Femur (tissue), 1 donor: ENCODE measurements around the gene WDR89.
"Not testable (repeated sequence)": the region's sequence is repeated elsewhere in the genome, so short reads cannot be mapped to it uniquely, and the experiment has no call there.

ENCODE experiments used
- DNase-seq: peaks from one replicate; pipeline ENCODE4 v3.0.0-alpha.2; 2017

The WDR89 gene, protein sequence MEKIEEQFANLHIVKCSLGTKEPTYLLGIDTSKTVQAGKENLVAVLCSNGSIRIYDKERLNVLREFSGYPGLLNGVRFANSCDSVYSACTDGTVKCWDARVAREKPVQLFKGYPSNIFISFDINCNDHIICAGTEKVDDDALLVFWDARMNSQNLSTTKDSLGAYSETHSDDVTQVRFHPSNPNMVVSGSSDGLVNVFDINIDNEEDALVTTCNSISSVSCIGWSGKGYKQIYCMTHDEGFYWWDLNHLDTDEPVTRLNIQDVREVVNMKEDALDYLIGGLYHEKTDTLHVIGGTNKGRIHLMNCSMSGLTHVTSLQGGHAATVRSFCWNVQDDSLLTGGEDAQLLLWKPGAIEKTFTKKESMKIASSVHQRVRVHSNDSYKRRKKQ

DNA sequence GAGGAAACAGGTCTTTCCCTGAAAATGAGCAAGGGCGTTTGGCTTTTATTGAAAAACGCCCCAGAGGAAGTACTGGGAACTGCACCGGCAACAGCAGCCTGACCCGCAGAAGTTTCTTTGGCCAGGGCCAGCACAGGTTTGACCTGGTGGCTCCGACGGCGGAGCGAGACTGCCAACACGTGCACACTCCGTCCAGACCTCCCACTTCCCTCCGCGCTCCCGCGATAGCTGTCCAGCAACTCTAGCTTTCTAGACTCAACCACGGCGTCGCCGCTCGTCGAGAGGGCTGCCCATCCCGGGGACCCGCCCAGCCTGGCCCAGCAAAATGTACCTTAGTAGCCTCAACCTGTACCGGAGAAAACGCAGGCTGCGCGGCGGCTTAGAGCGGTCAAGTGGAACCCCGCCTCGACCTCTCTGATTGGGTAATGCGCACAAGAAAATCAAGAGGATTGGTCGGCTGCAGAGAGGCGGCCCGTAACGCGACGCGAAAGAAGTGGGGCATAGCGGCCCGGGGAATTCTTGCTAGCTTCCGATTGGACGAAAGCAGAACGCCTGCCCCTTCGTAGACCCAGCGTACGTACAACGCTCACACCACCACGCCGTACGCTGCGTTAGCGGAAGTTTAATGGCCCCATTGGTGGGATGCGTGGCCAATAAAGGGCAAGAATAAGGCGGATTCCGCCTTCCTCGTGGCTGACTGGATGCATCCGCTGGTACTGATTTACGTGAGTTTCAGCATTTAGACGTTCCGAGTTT lies at the start of gene WDR89:
Gene WDR89 (minus strand): TSS at position 399 of the 756 bp plus-strand sequence. CDS start 41,929 bp downstream, outside the sequence.
- DNase-seq: peak; percentile 99

DNA sequence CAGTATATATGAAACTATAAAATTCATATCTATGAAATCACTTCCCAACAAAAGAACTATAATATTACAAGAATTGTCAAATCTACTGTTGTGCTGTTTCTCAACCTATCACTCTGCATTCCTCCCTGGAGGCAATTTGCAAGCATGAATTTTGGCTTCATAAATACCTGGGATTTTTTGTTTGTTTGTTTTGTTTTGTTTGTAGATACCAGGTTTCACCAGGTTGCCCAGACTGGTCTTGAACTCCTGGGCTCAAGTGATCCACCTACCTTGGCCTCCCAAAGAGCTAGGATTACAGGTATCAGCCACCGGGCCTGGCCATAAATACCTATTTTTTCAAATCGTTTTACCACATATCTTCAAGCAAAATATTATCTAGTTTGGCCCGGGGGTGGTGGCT lies 47.5 kb upstream of the WDR89 start:
- DNase-seq: no peak

DNA sequence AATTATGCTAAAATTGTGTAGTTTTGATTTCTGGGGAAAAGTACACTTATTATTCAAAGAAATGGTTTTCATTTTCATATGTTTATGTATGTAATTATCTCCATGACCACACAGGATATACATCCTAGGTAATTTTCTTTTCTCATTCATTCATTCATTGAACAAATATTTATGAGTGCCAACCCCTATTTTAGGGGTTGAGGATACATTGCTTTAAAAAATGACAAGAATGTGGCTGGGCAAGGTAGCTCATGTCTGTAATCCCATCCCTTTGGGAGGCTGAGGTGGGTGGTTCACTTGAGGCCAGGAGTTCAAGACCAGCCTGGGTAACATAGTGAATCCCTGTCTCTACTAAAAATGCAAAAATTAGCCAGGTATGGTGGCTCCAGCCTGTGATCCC lies 45.3 kb upstream of the WDR89 start:
- DNase-seq: no peak

DNA sequence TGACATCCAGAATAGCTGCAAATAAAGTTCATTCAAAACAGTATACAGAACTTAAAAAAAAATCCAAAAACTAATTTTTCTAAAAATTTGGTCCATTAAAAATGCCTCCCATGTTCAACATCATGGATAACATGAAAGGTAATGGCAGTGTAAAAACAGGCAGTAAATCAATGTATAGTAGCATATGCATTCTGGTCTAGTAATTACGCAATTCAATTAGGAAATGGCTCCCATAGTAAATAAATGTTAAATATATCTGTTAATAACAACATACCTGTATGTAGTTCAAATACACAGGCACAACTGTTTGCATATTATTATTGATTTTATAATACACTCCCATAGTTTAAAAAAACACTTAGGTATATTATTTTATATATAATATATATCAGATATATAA lies 43.7 kb upstream of the WDR89 start:
- no peak for DNase-seq

DNA sequence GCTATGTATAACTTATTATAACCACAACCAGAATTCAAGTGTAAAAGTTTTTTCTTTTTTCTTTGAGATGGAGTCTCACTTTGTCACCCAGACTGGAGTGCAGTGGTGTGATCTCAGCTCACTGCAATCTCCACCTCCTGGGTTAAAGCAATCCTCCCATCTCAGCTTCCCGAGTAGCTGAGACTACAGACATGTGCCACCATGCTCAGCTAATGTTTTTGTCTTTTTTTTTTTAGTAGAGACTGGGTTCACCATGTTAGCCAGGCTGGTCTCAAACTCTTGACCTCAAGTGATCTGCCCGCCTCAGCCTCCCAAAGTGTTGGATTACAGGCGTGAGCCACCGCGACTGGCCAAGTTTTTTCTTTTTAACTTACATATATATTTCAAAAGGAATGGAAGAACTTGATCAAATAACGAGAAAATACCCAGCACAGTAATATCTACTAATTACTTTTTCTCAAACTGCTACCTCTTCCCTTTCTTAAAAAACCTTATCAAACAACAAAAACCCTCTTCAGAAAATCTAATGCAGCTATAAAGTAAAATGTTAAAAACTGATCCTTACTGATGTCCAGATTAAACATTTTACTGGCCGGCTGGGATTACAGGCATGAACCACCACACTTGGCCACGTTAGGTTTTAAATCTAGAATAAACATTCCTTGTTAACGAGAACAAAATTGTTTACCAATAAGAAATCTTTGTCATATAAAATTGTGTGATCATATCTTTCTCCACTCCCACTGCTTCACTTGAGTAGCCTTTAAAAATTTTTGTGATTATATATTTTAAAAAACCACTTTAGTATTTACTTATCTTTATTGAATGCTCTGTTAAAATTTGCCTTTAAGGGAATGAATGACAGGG lies 41.3 kb upstream of the WDR89 start:
- DNase-seq: no peak

DNA sequence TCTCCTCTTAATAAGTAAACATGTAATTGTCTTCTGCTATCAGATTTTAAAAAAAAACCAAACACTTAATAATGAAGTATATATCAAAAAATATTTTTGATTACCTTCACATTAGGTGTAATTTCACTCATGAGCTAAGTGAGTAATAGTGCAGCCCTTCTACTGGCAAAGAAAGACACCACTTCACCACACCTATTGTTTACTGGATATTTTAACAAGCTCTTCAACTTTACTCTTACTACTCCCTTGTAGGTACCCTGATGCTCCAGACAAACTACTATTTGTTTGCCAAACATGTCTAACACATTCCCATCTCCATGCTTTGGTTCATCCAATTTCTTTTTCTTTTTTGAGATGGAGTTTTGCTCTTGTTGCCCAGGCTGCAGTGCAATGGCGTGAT lies 36.9 kb upstream of the WDR89 start:
- DNase-seq: no peak

DNA sequence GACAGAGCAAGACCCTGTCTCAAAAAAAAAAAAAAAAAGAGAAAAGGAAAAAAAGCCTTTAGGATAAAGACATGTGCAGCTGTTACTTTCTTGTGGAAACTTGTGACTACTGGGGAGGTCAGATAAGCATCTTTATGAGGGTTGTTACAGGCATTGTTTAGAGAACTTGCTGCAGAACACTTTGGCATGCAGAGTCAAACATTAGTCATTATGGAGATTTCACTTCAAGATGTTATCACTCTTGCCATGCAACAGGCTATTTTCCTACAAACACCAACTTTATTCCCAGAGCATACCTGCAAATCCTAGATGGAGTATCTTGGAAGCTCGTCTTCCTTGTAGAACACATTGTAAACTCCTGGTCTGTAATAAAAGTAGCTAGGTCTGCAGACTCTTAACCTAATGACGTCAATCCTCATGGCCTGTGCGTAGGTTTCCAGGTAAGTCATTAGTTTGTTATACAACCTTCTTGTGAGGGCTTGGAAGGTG lies 36.3 kb upstream of the WDR89 start:
- no peak for DNase-seq

DNA sequence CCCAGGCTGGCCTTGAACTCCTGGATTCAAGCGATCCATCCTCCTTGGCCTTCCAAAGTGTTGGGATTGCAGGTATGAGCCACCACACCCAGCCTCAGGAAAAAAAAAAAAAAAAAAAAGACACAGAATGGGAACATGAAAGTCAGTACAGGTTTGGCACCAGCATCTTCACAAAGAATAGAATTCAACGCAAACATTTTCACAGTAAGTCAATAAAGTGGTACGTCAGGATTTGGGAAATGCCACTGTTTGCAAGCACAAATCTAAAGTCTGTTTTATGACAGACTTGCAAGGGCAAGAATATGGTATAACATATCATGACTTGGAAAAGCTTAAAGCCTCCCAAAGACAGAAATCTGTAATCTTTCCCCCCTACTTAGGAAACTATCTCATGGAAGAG lies 34.9 kb upstream of the WDR89 start:
- DNase-seq: no peak

DNA sequence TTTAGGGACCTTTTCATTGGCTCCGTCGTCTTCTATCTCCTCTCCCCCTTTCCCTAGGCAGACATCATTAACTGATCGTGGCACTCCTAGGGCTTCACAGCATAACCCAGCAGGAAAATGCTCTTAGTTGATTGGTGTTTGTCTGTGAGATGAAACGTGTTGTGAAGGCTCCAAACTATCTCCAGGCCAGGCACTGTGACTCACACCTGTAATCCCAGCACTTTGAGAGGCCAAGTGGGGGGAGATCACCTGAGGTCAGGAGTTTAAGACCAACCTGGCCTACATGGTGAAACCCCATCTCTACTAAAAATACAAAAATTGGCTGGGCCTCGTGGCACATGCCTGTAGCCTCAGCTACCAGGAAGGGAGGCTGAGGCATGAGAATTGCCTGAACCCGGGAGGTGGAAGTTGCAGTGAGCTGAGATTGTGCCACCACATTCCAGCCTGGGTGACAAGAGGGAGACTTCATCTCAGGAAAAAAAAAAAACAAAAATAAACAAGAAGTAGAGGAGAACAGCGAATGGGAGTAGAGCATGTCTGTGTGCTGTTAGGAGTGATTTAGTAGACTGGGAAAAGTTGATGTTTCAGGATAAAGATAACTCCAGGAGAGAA lies 32.3 kb upstream of the WDR89 start:
- no peak for DNase-seq

DNA sequence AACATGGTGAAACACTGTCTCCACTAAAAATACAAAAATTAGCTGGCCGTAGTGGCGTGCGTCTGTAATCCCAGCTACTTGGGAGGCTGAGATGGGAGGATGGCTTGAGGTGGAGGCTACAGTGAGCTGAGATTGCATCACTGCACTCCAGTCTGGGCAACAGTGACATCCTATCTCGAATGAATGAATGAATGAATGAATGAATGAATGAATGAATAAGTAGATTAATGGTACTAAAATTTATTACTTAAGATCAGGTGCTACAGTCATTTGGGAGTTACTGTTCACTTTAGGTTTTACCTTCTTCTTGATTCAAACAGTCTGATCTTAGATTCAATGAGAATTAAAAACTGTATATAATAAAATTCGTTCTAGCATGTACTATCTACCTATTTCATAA lies 31.6 kb upstream of the WDR89 start:
- DNase-seq: no peak

DNA sequence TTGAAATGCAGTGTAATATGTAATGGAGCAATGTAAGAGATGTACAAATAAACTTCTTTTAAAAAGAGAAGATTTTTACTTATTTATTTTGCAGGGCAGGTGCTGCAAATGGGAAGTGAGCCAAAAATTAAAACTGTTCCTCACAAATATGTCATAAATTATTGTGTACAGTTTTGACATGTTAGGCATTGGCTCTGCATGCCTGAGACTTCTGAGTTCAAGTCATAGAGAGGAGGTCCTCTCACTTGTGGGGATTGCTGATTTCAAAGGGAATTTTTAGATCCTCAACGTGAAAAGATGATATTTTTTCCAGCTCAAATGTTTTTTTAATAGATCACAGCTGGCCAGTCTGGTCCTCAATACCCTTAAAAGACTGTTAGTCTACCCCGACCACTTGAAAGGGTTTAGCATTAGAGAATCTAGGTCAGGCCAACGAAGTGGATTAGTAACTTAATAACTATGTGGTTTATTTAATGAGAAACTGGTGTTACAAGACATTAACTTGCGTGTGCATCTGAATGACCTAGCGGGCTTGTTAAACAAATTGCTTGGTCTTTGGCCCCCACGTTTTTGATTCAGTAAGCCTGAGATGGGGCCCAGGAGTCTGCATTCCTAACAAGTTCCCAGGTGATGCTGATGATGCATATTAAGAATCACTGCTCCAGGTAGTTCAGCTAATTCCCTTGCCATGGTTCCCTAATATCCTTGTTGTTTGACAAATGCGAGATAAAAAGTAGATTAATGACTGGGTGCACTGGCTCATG lies 30.9 kb upstream of the WDR89 start:
- DNase-seq: no peak

DNA sequence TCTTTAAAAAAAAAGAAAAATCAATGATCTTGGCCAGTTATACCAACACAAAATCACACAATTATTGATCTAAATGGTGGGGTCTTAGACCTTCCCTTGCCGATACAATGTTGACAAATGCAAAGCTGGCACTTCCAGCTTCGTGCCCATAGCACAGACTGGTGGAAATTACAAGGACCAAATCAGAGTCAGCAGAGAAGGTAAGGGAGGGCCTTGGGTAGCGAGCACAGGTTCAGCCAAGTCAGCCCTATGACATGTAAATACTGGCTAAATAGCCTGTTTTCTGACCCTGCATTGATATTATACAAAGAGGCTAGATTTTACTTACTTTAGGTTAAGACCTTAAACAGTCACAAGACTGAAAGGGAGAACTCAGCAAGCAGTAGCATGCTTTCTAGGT lies 30.3 kb upstream of the WDR89 start:
- DNase-seq: no peak

DNA sequence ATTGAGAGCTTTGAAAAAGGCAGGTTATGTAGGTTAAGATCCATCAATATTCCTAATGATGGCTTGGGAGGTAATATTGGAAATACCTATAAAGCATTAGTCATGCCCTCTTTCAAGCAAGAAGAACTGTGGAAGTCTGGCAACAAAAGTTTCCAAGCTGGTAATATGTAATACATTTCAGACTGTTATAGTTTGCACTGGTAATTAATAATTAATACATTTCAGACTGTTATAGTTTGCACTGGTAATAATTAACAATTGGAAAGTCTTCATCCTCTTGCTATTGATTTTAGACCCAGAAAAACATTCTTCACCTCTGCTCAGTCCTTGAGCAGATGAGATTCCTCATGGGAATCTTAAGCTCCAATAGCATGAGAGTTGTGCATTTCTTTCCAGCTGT lies 29.0 kb upstream of the WDR89 start:
- DNase-seq: no peak

DNA sequence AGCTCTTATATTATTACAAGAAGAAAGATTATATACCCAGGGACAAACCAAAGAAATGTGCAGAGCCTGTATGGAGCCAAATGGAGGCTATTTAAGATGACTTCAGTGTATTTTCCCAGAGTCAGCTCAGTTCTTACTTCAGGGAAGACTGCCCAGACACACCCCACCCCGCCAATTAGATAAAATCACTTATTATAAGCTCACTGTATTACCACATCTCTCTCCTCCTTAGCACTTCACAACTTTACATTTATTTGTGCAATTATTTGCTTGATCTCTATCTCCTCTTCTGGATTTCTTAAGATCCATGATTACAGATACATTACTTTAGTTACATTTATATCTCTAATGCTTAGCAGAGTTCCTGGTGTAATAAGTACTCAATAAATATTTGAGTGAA lies 24.7 kb upstream of the WDR89 start:
- no peak for DNase-seq

DNA sequence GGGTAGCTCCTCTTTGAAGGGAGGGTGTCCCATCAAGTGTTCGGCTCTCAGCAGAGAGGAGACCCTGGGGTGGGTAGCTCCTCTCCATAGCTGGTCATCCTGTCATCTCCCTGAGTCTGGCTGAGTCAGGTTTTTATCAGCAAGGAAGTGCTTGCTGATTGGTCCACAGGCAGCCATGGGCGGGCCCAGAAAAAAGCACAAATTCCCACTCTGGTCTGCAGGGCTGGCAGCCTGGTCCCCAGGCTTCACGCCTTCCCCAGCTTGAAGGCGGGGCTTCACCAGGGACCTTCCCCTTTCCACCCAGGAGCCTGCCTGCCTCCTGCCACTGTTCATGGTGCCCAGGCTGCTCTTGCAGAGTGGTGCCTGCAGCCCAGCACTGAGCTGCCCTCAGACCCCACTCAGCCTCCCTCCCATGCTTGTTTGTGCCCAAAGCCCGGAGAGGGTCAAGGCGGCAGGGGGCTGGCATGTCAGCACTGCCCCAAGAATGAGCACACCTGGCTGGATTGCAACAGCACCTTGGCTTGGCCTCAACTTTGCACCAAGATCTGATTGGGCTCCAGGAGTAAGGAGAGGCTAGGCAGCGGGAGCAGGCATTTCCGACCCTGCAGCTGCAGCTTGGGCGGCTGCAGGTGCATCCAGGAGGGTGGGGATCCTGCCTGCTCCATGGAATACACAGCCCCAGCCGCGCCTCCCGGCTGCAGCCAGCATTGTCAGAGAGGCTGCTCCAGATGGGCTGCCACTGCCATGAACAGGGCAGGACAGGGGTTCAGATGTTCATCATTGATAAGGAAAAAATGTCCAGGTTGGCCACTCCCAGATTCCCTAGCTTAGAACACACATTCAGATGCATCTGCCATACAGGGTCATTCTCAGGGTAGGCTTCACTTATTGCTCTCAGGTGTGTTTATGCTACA lies 22.0 kb upstream of the WDR89 start:
- no peak for DNase-seq

DNA sequence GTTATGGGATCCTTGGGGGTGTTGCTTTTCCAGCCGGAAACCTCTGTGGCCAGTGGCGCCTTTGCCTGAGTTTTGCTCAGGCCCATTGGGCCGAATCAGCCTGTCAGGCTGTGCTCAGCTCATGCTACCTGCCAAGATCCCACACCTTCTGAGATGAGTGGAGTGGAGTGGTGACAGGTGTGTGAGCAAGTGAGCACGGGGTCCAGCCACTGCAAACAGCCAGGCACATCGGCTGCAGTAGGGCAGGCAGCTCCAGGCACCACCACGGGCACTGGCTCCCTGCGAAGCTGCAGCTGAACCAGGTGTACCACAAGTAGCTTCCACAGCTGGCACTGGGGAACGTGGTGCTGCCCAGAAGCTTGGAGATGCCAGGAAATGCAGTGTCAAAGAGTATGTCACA lies 21.1 kb upstream of the WDR89 start:
- DNase-seq: no peak

DNA sequence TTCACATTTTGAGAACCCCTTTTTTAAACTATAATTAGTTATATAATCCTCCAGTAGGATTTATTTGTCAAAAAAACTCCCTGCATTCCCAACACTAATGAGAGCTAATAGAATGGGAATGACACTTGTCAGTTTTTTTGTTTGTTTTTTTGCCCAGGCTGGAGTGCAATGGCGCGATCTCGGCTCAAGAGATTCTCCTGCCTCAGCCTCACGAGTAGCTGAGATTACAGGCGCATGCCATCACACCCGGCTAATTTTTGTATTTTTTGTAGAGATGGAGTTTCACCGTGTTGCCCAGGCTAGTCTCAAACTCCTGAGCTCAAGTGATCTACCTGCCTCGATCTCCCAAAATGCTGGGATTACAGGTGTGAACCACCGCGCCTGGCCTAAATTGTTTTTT lies 20.2 kb upstream of the WDR89 start:
- DNase-seq: not testable (repeated sequence)

DNA sequence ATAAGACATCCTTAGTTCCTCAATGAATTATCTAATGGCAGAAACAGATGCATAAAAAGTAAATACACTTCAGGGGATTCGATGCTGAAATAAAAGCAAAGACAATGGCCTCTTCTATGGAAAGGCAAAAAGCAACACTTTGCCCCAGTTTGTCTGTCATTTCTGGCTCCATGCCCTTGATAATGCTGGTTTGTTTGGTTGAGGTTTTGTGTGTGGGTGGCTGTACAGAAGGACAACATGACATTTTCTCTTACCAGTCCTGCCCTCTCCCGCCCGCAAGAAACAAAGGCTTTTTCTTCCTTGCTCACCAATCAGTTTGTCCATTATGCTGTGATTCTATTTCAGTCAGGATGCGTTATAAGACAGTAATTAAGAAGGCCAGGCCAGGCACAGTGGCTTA lies 18.1 kb upstream of the WDR89 start:
- DNase-seq: peak; percentile 29

DNA sequence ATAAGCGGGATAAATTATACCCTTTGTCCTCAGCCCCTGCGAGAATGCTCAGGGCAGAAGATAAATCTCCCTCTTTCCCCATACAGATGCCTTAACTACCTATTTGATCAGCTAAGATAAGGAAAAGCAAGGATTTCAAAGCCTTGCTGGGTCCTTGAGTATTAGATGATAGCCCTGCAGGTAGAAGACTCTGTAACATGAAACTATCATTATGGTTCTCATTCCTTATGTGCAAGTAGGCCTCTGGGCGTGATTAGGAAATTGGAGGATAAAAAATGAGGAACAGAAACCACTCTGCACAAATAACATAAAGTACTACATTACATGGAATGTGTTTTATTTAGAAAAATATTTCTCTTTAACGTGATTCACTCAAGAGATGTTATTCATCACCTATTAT lies 14.5 kb upstream of the WDR89 start:
- DNase-seq: no peak

DNA sequence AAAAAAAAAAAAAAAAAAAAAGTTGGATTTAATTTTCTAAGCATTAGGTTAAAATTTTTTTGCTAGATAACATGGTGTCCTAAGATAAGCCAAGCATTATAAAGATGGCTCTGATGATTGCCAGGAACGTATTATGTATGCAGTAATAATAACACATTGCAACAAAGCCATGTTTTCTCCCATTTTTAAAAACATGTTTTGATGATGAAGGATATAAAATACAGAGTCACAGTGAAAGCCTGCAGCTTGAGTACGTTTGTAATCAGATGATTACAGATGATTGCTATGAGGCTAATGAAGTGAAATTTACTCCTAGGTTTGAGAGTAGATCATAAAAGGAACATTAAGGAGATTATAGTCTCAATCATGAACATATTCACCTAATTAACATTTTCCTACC lies 13.3 kb upstream of the WDR89 start:
- no peak for DNase-seq

DNA sequence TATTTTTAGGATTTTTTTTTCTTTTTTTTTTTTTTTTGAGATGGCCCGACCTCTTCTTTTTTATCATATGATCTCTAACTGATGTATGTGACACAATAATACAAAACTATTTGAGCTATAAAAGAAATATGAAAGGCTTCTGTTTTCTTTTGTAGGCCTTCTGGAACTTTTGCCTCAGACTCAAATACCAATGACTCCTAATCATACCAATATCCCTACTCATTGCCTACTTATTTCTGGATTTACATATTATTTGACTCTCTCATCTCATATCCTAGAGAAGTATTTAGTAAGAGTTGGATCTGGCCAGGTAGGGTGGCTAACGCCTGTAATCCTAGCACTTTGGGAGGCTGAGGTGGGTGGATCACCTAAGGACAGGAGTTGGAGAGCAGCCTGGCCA lies 12.7 kb upstream of the WDR89 start:
- DNase-seq: no peak
